GM20431 (cell line): Measurements from ENCODE around the gene PABPN1L.
"Not testable (repeated sequence)": the region's sequence is repeated elsewhere in the genome, so short reads cannot be mapped to it uniquely, and the experiment has no call there.

Source experiments
- in situ Hi-C: fragments of 300-500 bp; cut with MseI, MboI; formaldehyde crosslinking; loops from one replicate; pipeline ENCODE4 v1.15.0; 2020; ENCODE audit warnings: low sequenced_read_pairs; ENCODE audit not compliant: unreplicated experiment

PABPN1L gene

GRCh38 chr16:88836791-88837190 is 29.7 kb downstream of the PABPN1L start:
- in situ Hi-C loops, result no loop called here

- in situ Hi-C loops, result no loop called here
Measured at GRCh38 chr16:88835818-88836217, 30.6 kb downstream of the PABPN1L start.

- in situ Hi-C loops, result no loop called here
Measured at GRCh38 chr16:88835383-88835782, 31.1 kb downstream of the PABPN1L start.

GRCh38 chr16:88834670-88835069 is 31.8 kb downstream of the PABPN1L start:
- in situ Hi-C loops, result no loop called here

GRCh38 chr16:88833086-88833485 is 33.4 kb downstream of the PABPN1L start:
- in situ Hi-C loops, result no loop called here

GRCh38 chr16:88831838-88832237 is 34.6 kb downstream of the PABPN1L start:
- in situ Hi-C loops, result no loop called here

- in situ Hi-C loops, result no loop called here
Measured at GRCh38 chr16:88830783-88831182, 35.7 kb downstream of the PABPN1L start.

- in situ Hi-C loops, result no loop called here
Measured at GRCh38 chr16:88830258-88830657, 36.2 kb downstream of the PABPN1L start.

GRCh38 chr16:88828711-88829110 is 37.7 kb downstream of the PABPN1L start:
- in situ Hi-C loops, result no loop called here

GRCh38 chr16:88827727-88828126 is 38.7 kb downstream of the PABPN1L start:
- in situ Hi-C loops, result no loop called here

- in situ Hi-C loops, result no loop called here
Measured at GRCh38 chr16:88826070-88826840, 40.2 kb downstream of the PABPN1L start.

- in situ Hi-C loops, result no loop called here
Measured at GRCh38 chr16:88825146-88825545, 41.3 kb downstream of the PABPN1L start.

- in situ Hi-C loops, result no loop called here
Measured at GRCh38 chr16:88824256-88825077, 42.0 kb downstream of the PABPN1L start.

GRCh38 chr16:88823646-88824045 is 42.8 kb downstream of the PABPN1L start:
- in situ Hi-C loops, result not testable (repeated sequence)

- in situ Hi-C loops, result no loop called here
Measured at GRCh38 chr16:88822281-88823040, 44.0 kb downstream of the PABPN1L start.

- in situ Hi-C loops, result no loop called here
Measured at GRCh38 chr16:88821168-88821850, 45.2 kb downstream of the PABPN1L start.

- in situ Hi-C loops, result no loop called here
Measured at GRCh38 chr16:88820385-88821025, 46.0 kb downstream of the PABPN1L start.

GRCh38 chr16:88819126-88819525 is 47.3 kb downstream of the PABPN1L start:
- in situ Hi-C loops, result no loop called here

GRCh38 chr16:88818575-88818874 is 47.9 kb downstream of the PABPN1L start:
- in situ Hi-C loops, result no loop called here
